GM12891 (cell line): Measurements from ENCODE around the gene TCAF2.
"Not testable (repeated sequence)": the region's sequence is repeated elsewhere in the genome, so short reads cannot be mapped to it uniquely, and the experiment has no call there.

Source experiments
- POLR2A ChIP-seq: IDR thresholded peaks from 2 replicates; pipeline ENCODE4 v1.6.1; 2011; ENCODE audit warnings: low read depth, low read length, control low read depth
- POLR2AphosphoS5 ChIP-seq: IDR thresholded peaks from 2 replicates; pipeline ENCODE4 v1.6.1; 2011; ENCODE audit warnings: low read depth, low read length, control low read depth
- POU2F2 ChIP-seq: IDR thresholded peaks from 2 replicates; pipeline ENCODE4 v1.6.1; 2011; ENCODE audit warnings: low read depth, mild to moderate bottlenecking, control low read depth, low read length, moderate library complexity

GRCh38 chr7:143635364-143636240 lies 14.8 kb downstream of the TCAF2 start:
- TF ChIP-seq POLR2AphosphoS5, POLR2A, POU2F2: not testable (repeated sequence)
